ENCODE data around the gene SIK2. TPM values are rescaled to one million over a fixed set of nuclear protein-coding genes. Genes with fewer than 3 reads are reported as not detected.
"Not testable (repeated sequence)": the region's sequence is repeated elsewhere in the genome, so short reads cannot be mapped to it uniquely, and the experiment has no call there.

Gene SIK2
- total RNA-seq, 4 donors from 2014 or later: 6.1 to 24.3 (median 9.5) TPM

GRCh38 chr11:111703576-111703975, 101.3 kb downstream of the SIK2 start:
- Histone ChIP-seq H3K4me3 (no peak overlapping the region), H3K27ac (no peak overlapping the region), H3K4me1 (peaks cover 0 to 21% (median 12%) of the 10 kb centered on the region in 3 donors), H3K27me3 (no peaks in the 10 kb centered on the region), H3K9me3 (no peaks in the 10 kb centered on the region), H3K36me3 (peaks cover 0 to 65% (median 0%) of the 10 kb centered on the region in 3 donors)
- intact Hi-C loops (cut with DNase I): no loop called here
- 85 to 90% methylated on average over 1 of the region's 1 CpG for WGBS, 2 donors
- TF ChIP-seq POLR2A (IDR thresholded peaks at IDR 0.05) (no peak), CTCF (IDR thresholded peaks at IDR 0.05) (no peak)
- no peak for DNase-seq

GRCh38 chr11:111707039-111707690, 104.9 kb downstream of the SIK2 start:
- Histone ChIP-seq H3K4me1 (peaks cover 0 to 21% (median 12%) of the 10 kb centered on the region in 3 donors), H3K27me3 (no peaks in the 10 kb centered on the region), H3K36me3 (peaks cover 0 to 90% (median 0%) of the 10 kb centered on the region in 3 donors), H3K4me3 (no peak overlapping the region), H3K9me3 (no peaks in the 10 kb centered on the region), H3K27ac (peak overlapping the region in 3 of 4 donors; percentile 7 to 68 (median 62))
- intact Hi-C loops (cut with DNase I): no loop called here
- no peak for TF ChIP-seq CTCF (IDR thresholded peaks at IDR 0.05)
- no peak for TF ChIP-seq POLR2A (IDR thresholded peaks at IDR 0.05)
- DNase-seq: no peak
- WGBS, 2 donors: 15 to 17% methylated on average over 9 of the region's 9 CpGs

- no peak for DNase-seq
- peaks cover 0 to 90% (median 0%) of the 10 kb centered on the region in 3 donors for H3K36me3 ChIP-seq
- no peaks in the 10 kb centered on the region for H3K27me3 ChIP-seq
- 94 to 95% methylated on average over 5 of the region's 5 CpGs for WGBS, 2 donors
- H3K4me1 ChIP-seq: peaks cover 0 to 21% (median 12%) of the 10 kb centered on the region in 3 donors
- TF ChIP-seq POLR2A (IDR thresholded peaks at IDR 0.05) (no peak), CTCF (IDR thresholded peaks at IDR 0.05) (no peak)
- intact Hi-C loops (cut with DNase I): no loop called here
- no peak overlapping the region for H3K4me3 ChIP-seq
- peak overlapping the region in 2 of 4 donors; percentile 62 to 68 for H3K27ac ChIP-seq
- H3K9me3 ChIP-seq: no peaks in the 10 kb centered on the region
Observed at GRCh38 chr11:111707691-111708067, 105.4 kb downstream of the SIK2 start.

DNA sequence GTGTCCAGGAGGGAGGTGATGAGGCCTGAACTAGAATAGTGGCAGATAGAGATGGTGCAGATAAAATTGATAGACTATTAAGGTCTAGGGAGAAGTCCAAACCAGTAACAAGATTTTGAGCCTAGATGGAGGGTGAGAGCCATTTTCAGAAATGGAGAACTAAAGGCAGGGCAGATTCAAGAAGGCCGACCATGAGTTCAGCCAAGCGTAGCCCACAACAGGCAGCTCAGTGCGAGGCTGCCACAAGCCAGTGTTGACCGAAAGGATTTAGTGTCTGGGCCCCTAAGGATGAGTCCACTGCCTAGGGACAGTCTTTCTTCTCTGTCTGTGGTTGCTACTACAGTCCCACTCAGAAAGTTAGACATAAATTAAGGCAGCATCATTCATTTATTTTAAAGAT, 112.3 kb downstream of the SIK2 start:
- H3K27me3 ChIP-seq: no peaks in the 10 kb centered on the region
- 84 to 96% methylated on average over 4 of the region's 4 CpGs for WGBS, 2 donors
- no peaks in the 10 kb centered on the region for H3K9me3 ChIP-seq
- intact Hi-C loops (cut with DNase I): no loop called here
- no peak overlapping the region for H3K4me3 ChIP-seq
- TF ChIP-seq CTCF (IDR thresholded peaks at IDR 0.05) (no peak), POLR2A (IDR thresholded peaks at IDR 0.05) (no peak)
- H3K27ac ChIP-seq: no peak overlapping the region
- peaks cover 6 to 19% (median 12%) of the 10 kb centered on the region in 3 donors for H3K4me1 ChIP-seq
- DNase-seq: no peak
- H3K36me3 ChIP-seq: peaks cover 0 to 78% (median 4%) of the 10 kb centered on the region in 3 donors

DNA sequence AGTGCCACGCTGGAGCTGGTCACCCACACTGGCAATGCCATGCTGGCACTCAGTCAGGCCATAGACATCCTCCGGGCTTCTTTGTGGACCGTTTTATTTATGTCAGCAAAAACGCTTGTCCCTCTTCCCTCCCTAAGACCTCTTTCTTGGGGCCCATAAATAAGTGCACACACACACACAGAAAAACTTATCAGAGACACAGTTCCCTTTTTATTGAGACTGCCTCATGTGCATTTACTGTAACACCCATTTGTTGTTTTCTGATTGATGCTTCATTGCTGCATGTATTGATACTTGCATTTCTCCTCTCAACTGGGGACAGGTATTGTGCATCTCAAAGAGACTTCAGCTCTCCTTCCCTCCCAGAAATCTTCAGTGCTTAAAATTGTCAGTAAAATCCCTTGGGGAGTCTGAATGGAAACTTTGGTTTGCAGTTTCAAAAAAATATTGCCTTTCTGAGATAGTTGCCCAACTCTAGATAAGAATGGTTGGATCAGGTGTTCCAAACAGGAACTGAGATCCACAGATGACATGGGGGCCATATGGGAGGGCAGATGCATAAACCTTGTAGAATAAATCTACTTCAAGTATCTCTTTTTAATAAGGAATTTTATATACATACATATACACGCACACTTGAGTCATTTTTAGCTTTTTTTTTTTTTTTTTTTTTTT, 113.0 kb downstream of the SIK2 start:
- H3K27me3 ChIP-seq: no peaks in the 10 kb centered on the region
- TF ChIP-seq POLR2A (IDR thresholded peaks at IDR 0.05) (no peak), CTCF (IDR thresholded peaks at IDR 0.05) (no peak)
- H3K9me3 ChIP-seq: no peaks in the 10 kb centered on the region
- H3K27ac ChIP-seq: no peak overlapping the region
- 80 to 84% methylated on average over 5 of the region's 5 CpGs for WGBS, 2 donors
- DNase-seq: no peak
- H3K4me1 ChIP-seq: peaks cover 6 to 22% (median 12%) of the 10 kb centered on the region in 3 donors
- H3K36me3 ChIP-seq: peaks cover 7 to 78% (median 11%) of the 10 kb centered on the region in 3 donors
- H3K4me3 ChIP-seq: no peak overlapping the region
- intact Hi-C loops (cut with DNase I): no loop called here

- H3K27me3 ChIP-seq; H3K9me3 ChIP-seq; H3K4me3 ChIP-seq; DNase-seq; intact Hi-C loops (cut with DNase I): not testable (repeated sequence)
- H3K27ac ChIP-seq: peak overlapping the region in 2 of 4 donors; percentile 27 to 46
- WGBS, 2 donors: 84 to 87% methylated on average over 3 of the region's 3 CpGs
- peaks cover 6 to 22% (median 12%) of the 10 kb centered on the region in 3 donors for H3K4me1 ChIP-seq
- peaks cover 24 to 78% (median 30%) of the 10 kb centered on the region in 3 donors for H3K36me3 ChIP-seq
Observed at GRCh38 chr11:111717660-111718059, 115.4 kb downstream of the SIK2 start.

All from esophagus squamous epithelium (tissue), 5 donors.